ENCODE measurements around the gene HOXC11.

The HOXC11 gene

GRCh38 chr12:53959314-53959713 lies 13.6 kb upstream of the HOXC11 start:
- DNase-seq: no peak
- TF ChIP-seq POLR2A (IDR thresholded peaks at IDR 0.05; ENCODE audit: low read length): no peak
- TF ChIP-seq GATA1 (IDR thresholded peaks at IDR 0.05; ENCODE audit: low read depth, low read length): no peak

- DNase-seq: no peak
- TF ChIP-seq GATA1 (IDR thresholded peaks at IDR 0.05; ENCODE audit: low read depth, low read length): no peak
- no peak for TF ChIP-seq POLR2A (IDR thresholded peaks at IDR 0.05; ENCODE audit: low read length)
Observed at GRCh38 chr12:53960187-53961024, 12.5 kb upstream of the HOXC11 start.

GRCh38 chr12:53961025-53961761 lies 11.7 kb upstream of the HOXC11 start:
- DNase-seq: no peak
- no peak for TF ChIP-seq GATA1 (IDR thresholded peaks at IDR 0.05; ENCODE audit: low read depth, low read length)
- no peak for TF ChIP-seq POLR2A (IDR thresholded peaks at IDR 0.05; ENCODE audit: low read length)

GRCh38 chr12:53963005-53963404 lies 9.9 kb upstream of the HOXC11 start:
- TF ChIP-seq POLR2A (IDR thresholded peaks at IDR 0.05; ENCODE audit: low read length): no peak
- TF ChIP-seq GATA1 (IDR thresholded peaks at IDR 0.05; ENCODE audit: low read depth, low read length): no peak
- no peak for DNase-seq

GRCh38 chr12:53963434-53964314 lies 9.3 kb upstream of the HOXC11 start:
- no peak for DNase-seq
- TF ChIP-seq GATA1 (IDR thresholded peaks at IDR 0.05; ENCODE audit: low read depth, low read length) (no peak), POLR2A (IDR thresholded peaks at IDR 0.05; ENCODE audit: low read length) (no peak)

DNA sequence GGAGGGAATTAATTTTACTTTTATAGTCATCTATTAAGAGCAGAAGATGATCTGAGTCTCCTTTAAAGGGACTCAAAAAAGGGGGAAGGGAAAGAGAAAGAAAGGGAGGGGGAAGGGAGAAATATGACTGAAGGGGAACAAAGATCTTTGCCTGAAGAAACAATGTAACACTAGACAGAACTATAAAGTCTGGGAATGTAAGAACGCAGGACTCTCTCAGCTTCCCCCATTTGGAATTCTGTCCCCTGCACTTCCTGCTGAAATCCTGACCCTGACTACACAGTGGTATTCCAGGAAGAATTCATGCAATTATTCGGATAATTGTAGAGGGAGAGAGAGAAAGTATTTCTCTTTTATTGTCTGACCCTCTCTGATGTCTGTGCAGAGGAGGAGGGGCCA lies 8.6 kb upstream of the HOXC11 start:
- no peak for DNase-seq
- TF ChIP-seq GATA1 (IDR thresholded peaks at IDR 0.05; ENCODE audit: low read depth, low read length): no peak
- TF ChIP-seq POLR2A (IDR thresholded peaks at IDR 0.05; ENCODE audit: low read length): no peak

DNA sequence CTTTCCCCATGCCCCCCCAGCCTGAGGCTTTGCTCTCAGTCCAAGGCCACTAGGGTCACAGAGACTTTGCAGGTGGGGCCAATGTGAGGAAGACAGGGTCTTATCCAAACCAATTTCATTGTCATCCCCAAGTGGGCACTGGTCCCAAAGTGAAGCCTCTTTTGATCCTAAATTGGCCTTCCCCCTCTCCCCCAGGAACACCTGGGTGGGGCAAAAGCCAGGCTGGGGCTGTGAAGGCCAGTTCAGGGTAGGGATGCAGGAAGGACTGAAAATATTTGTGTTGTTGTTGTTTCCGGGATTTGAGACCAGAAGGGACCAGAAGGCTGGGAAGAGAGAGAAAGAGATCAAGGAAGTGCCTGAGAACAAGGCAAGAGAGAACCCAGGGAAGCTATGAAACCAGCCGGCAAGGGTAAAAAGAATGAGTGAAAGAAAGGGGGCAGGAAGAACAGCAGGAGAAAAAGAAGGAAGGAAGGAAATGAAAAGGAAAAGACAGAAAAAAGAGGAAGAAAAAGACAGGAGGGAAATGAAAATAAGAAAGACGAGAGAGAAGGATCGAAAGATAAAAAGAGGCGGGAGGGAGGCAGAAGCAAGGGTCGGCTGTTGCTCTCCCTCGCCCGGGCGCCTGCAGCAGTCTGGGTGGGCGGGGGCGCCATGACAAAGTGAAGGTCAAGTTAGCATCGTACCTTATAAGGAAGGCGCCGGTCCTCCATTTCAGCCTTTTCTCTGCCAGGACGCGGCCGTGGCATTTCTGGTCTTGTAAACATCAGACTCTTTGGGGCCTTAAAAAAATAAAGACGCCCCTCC lies 7.4 kb upstream of the HOXC11 start:
- TF ChIP-seq POLR2A (IDR thresholded peaks at IDR 0.05; ENCODE audit: low read length): no peak
- no peak for DNase-seq

GRCh38 chr12:53966085-53966384 lies 6.9 kb upstream of the HOXC11 start:
- no peak for TF ChIP-seq GATA1 (IDR thresholded peaks at IDR 0.05; ENCODE audit: low read depth, low read length)
- TF ChIP-seq POLR2A (IDR thresholded peaks at IDR 0.05; ENCODE audit: low read length): no peak
- DNase-seq: no peak

- TF ChIP-seq POLR2A (IDR thresholded peaks at IDR 0.05; ENCODE audit: low read length) (no peak), GATA1 (IDR thresholded peaks at IDR 0.05; ENCODE audit: low read depth, low read length) (no peak)
- no peak for DNase-seq
Observed at GRCh38 chr12:53966385-53967133, 6.4 kb upstream of the HOXC11 start.

DNA sequence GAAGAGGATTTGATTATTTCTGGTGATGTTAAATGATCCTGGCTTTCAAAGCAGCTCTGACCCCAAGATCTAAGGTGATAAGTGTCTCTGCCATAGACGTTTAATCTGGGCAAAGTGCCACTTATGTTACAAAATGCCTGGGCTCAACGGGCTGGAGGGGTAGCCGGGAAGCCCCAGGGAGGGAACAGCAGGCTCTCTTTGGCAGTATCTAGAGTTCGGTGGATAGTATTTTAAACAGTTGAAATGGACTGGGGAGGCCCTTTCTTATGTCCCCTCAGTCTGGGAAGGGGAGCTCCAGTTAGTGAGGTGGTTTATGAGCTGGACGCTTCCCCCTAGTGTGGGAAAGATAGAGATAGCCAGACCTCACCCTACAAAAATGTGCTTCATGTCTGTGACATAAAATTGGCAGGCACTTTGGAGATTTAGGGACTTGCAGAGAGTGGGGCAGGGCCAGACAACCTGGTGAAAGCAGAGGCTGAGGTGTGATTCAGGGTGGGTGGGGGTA lies 5.5 kb upstream of the HOXC11 start:
- DNase-seq: no peak
- no peak for TF ChIP-seq GATA1 (IDR thresholded peaks at IDR 0.05; ENCODE audit: low read depth, low read length)
- TF ChIP-seq POLR2A (IDR thresholded peaks at IDR 0.05; ENCODE audit: low read length): no peak

GRCh38 chr12:53968214-53969127 lies 4.5 kb upstream of the HOXC11 start:
- TF ChIP-seq GATA1 (IDR thresholded peaks at IDR 0.05; ENCODE audit: low read depth, low read length) (no peak), POLR2A (IDR thresholded peaks at IDR 0.05; ENCODE audit: low read length) (no peak)
- DNase-seq: no peak

Data from erythroblast (primary cell).